Colonic mucosa (tissue), 4 donors: Measurements from ENCODE around the gene FAAP100. TPM values are rescaled to one million over a fixed set of nuclear protein-coding genes. Genes with fewer than 3 reads are reported as not detected.

Source experiments
- DNase-seq: peaks from one replicate; pipeline ENCODE4 v3.0.0-alpha.2; 2020
- H3K27ac ChIP-seq: fragments of 200-600 bp; one replicate; pipeline ENCODE4 v1.8.0; 2021
- H3K27me3 ChIP-seq: fragments of 200-600 bp; one replicate; pipeline ENCODE4 v1.8.0; 2021
- H3K36me3 ChIP-seq: fragments of 200-600 bp; one replicate; pipeline ENCODE4 v1.8.0; 2021
- H3K4me1 ChIP-seq: fragments of 200-600 bp; one replicate; pipeline ENCODE4 v1.8.0; 2021; ENCODE audit warnings: mild to moderate bottlenecking
- H3K4me3 ChIP-seq: fragments of 200-600 bp; one replicate; pipeline ENCODE4 v1.8.0; 2021
- H3K9ac ChIP-seq, 2 donors: one replicate each; pipeline ENCODE4 v1.7.0; 2013; ENCODE audit warnings: control low read depth in 2 of 2, low read depth in 2 of 2, low read length in 2 of 2
- H3K9me3 ChIP-seq: fragments of 200-600 bp; one replicate; pipeline ENCODE4 v1.8.0; 2021
- CTCF ChIP-seq: fragments of 200-600 bp; IDR thresholded peaks from one replicate; pipeline ENCODE4 v1.8.0; 2022; ENCODE audit warnings: antibody characterized with exemption, mild to moderate bottlenecking
- intact Hi-C: fragments of 100-400 bp; cut with DNase I; formaldehyde crosslinking; loops from one replicate; pipeline ENCODE4 v1.14.1; 2022
- total RNA-seq, 2 donors: library from RNA; stranded (reverse); fragmentation: NEBNext Ultra II Directional in 1 of 2; extraction: Animal tissue kit (Norgen Biotek cat#: 25700) in 1 of 2; gene quantifications; one replicate each; pipeline ENCODE4 v1.2.1, GENCODE V29; 2021
- donor health status: healthy.
- donor health status: DM: no; HTN: no; CAD: no.
- donor health status: DM: no; HTN: no; CAD: no.

Gene FAAP100
- total RNA-seq, 2 donors from 2014 or later, result 16.5 to 34.3 TPM

GRCh38 chr17:81527591-81528383, 24.4 kb downstream of the FAAP100 start, which contains the start of gene FSCN2:
FSCN2 (plus strand) TSS chr17:81528377; CDS start chr17:81528532, 155 bp downstream.
- Histone ChIP-seq H3K9me3 (no peaks in the 10 kb centered on the region), H3K4me1 (no peaks in the 10 kb centered on the region), H3K9ac (no peak within 1 kb of the TSS), H3K4me3 (no peak within 1 kb of the TSS), H3K27ac (no peak within 1 kb of the TSS), H3K36me3 (no peaks in the 10 kb centered on the region), H3K27me3 (peaks cover 41% of the 10 kb centered on the region)
- no peak for TF ChIP-seq CTCF
- intact Hi-C loops, result no loop called here
- DNase-seq, result no peak

DNA sequence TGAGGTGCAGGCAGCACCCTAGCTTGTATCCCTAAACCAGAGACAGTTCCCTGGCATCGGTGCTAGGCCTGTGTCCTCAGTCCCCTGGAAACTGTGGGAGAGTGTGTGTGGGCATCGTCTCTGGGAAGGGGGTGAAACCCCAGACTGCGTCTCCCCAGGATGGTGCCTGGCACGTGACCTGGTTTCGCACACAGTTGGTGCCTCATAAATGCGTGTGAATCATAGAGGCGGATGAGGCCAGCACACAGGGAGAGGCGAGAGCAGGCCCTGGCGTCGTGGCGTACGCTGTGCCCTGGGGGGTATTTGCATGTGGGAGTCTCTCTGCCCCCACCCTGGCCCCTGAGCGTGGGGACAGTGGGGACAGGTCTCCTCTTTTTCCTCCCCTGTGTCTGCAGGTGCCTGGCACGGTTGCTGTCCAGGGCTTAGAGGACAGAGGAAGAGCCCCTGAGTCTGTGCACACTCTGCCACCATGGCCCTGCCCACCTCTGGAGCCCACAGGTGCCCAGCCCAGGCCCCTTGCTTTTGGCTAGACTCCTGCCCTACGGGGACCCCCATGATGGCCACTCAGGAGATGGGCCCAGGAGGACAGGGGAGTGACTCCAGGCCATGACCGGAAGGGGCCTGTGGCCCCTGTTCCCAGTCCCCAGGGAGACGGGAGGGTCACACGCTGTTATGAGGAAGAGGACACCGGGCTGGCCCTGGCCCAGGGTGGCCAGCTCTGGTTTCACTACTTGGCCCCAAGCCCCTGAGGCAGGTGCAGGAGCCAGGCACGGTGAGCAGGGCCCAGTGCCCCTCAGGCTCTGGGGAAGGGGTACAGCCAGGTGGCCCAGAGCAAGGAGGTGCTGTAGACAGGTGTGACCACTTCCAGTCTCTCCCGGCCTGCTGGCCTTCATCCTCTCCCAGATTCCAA, 25.2 kb downstream of the FAAP100 start:
- no peaks in the 10 kb centered on the region for H3K4me1 ChIP-seq
- no peak overlapping the region for H3K4me3 ChIP-seq
- no peak for TF ChIP-seq CTCF
- intact Hi-C loops, result no loop called here
- peaks cover 41% of the 10 kb centered on the region for H3K27me3 ChIP-seq
- no peak overlapping the region for H3K9ac ChIP-seq
- no peaks in the 10 kb centered on the region for H3K36me3 ChIP-seq
- no peak overlapping the region for H3K27ac ChIP-seq
- DNase-seq, result no peak
- H3K9me3 ChIP-seq, result no peaks in the 10 kb centered on the region

DNA sequence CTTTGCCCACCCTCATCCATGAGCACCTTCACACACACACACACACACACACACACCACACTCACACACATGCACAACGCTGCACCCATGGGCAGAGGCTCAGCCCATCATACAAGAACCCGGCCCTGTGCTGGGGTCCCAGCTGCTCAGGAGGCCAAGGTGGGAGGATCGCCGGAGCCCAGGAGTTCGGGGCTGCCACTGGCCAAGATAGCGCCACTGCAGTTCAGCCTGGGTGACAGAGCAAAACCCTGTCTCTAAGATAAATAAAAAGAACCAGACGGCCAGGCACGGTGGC, 27.3 kb downstream of the FAAP100 start:
- peaks cover 41% of the 10 kb centered on the region for H3K27me3 ChIP-seq
- H3K4me3 ChIP-seq, result no peak overlapping the region
- H3K9ac ChIP-seq, result no peak overlapping the region
- no peak for TF ChIP-seq CTCF
- H3K36me3 ChIP-seq, result no peaks in the 10 kb centered on the region
- no peaks in the 10 kb centered on the region for H3K9me3 ChIP-seq
- peaks cover 3% of the 10 kb centered on the region for H3K4me1 ChIP-seq
- DNase-seq, result no peak
- no peak overlapping the region for H3K27ac ChIP-seq
- intact Hi-C loops, result no loop called here

- no peaks in the 10 kb centered on the region for H3K36me3 ChIP-seq
- H3K4me1 ChIP-seq, result peaks cover 5% of the 10 kb centered on the region
- no peak overlapping the region for H3K4me3 ChIP-seq
- H3K9ac ChIP-seq, result no peak overlapping the region
- no peak for TF ChIP-seq CTCF
- peaks cover 35% of the 10 kb centered on the region for H3K27me3 ChIP-seq
- no peaks in the 10 kb centered on the region for H3K9me3 ChIP-seq
- intact Hi-C loops, result no loop called here
- no peak overlapping the region for H3K27ac ChIP-seq
- no peak for DNase-seq
Measured at GRCh38 chr17:81524039-81524864, 27.9 kb downstream of the FAAP100 start.

DNA sequence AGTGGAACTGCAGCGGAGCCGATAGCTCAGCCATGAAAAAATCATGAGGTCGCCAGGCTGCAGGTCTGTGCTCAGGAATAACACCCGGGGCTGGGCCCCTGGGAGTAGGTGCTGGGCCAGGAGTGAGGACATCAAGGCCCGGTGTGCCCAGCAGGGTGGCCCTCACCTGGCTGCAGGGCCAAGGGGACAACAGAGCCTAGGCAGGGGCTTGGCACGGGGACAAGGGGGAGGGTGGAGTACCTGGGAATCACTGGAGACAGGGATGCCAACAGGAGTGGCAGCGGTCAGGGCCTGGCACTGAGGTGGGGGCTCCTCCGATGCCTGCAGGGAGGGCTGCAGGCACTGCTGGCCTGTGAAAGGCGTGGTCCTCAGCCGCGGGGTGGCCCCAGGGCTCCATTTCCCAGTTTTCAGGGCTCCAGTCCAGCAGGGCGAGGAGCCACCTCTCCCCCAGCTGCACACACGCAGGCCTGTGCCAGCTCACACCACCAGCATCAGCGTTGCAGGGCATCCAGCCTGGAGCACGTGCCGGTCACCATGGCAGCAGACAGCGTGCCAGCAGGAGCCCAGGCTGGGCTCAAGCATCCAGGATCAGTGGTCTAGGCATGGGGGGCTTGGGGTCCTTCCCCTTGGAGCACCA, 28.6 kb downstream of the FAAP100 start:
- Histone ChIP-seq H3K27me3 (peaks cover 30% of the 10 kb centered on the region), H3K9me3 (no peaks in the 10 kb centered on the region), H3K4me1 (peaks cover 6% of the 10 kb centered on the region), H3K36me3 (no peaks in the 10 kb centered on the region), H3K9ac (no peak overlapping the region), H3K4me3 (no peak overlapping the region), H3K27ac (no peak overlapping the region)
- intact Hi-C loops, result no loop called here
- DNase-seq, result no peak
- TF ChIP-seq CTCF, result no peak
